Thyroid gland (tissue), 4 donors: ENCODE results near the gene NR4A2.

Experiments
- CTCF ChIP-seq, 6 experiments: fragments of 200-600 bp in 3 of 6; fragments of 450-650 bp in 3 of 6; sonication (generic) in 3 of 6; IDR thresholded peaks; one replicate each; pipeline ENCODE4 v1.5.1; 2016 to 2019; ENCODE audit warnings: antibody characterized with exemption in 6 of 6, mild to moderate bottlenecking in 2 of 6, inconsistent platforms in 1 of 6, moderate library complexity in 1 of 6
- POLR2A ChIP-seq, 2 donors: fragments of 450-650 bp; IDR thresholded peaks; one replicate each; pipeline ENCODE4 v1.6.1; 2017; ENCODE audit warnings: antibody characterized with exemption in 2 of 2, mild to moderate bottlenecking in 2 of 2, moderate library complexity in 1 of 2

GRCh38 chr2:156322051-156322685 is 10.4 kb downstream of the NR4A2 start:
- TF ChIP-seq CTCF (IDR thresholded peaks at IDR 0.05) (no peak), POLR2A (IDR thresholded peaks at IDR 0.05) (no peak)
